ENCODE data around the gene EXOC4. TPM values are rescaled to one million over a fixed set of nuclear protein-coding genes. Genes with fewer than 3 reads are reported as not detected.

EXOC4 gene
- total RNA-seq, 1 experiment from 2014 or later, result 91.9 TPM

- H3K27ac Mint-ChIP-seq (ENCODE audit: unreplicated experiment), result no peak overlapping the region
- no peak overlapping the region for H3K4me3 Mint-ChIP-seq (ENCODE audit: low read depth, unreplicated experiment)
- BruUV-seq (replicated peaks), result no TSS peak
- H3K4me1 Mint-ChIP-seq (ENCODE audit: low read depth, unreplicated experiment), result peaks cover 6% of the 10 kb centered on the region
- CTCF ChIA-PET, result no interaction called here
- no peaks in the 10 kb centered on the region for H3K9me3 Mint-ChIP-seq (ENCODE audit: low read depth, unreplicated experiment)
- TF ChIP-seq CTCF (IDR thresholded peaks at IDR 0.05; ENCODE audit: unreplicated experiment), result no peak
- intact Hi-C loops (cut with micrococcal nuclease; ENCODE audit: unreplicated experiment), result no loop called here
- H3K27me3 Mint-ChIP-seq (ENCODE audit: unreplicated experiment), result no peaks in the 10 kb centered on the region
- no peaks in the 10 kb centered on the region for H3K36me3 Mint-ChIP-seq (ENCODE audit: insufficient read depth, unreplicated experiment)
- DNase-seq, result no peak
Measured at GRCh38 chr7:133535308-133535707, 282.4 kb downstream of the EXOC4 start.

- CTCF ChIA-PET, result no interaction called here
- Mint-ChIP-seq H3K27ac (ENCODE audit: unreplicated experiment) (no peak overlapping the region), H3K27me3 (ENCODE audit: unreplicated experiment) (no peaks in the 10 kb centered on the region), H3K4me1 (ENCODE audit: low read depth, unreplicated experiment) (no peaks in the 10 kb centered on the region), H3K9me3 (ENCODE audit: low read depth, unreplicated experiment) (no peaks in the 10 kb centered on the region), H3K36me3 (ENCODE audit: insufficient read depth, unreplicated experiment) (no peaks in the 10 kb centered on the region), H3K4me3 (ENCODE audit: low read depth, unreplicated experiment) (no peak overlapping the region)
- TF ChIP-seq CTCF (IDR thresholded peaks at IDR 0.05; ENCODE audit: unreplicated experiment), result no peak
- BruUV-seq (replicated peaks), result no TSS peak
- no peak for DNase-seq
- intact Hi-C loops (cut with micrococcal nuclease; ENCODE audit: unreplicated experiment), result no loop called here
Measured at GRCh38 chr7:133536450-133536849, 283.6 kb downstream of the EXOC4 start.

- Mint-ChIP-seq H3K36me3 (ENCODE audit: insufficient read depth, unreplicated experiment) (no peaks in the 10 kb centered on the region), H3K9me3 (ENCODE audit: low read depth, unreplicated experiment) (no peaks in the 10 kb centered on the region), H3K4me3 (ENCODE audit: low read depth, unreplicated experiment) (no peak overlapping the region), H3K27me3 (ENCODE audit: unreplicated experiment) (no peaks in the 10 kb centered on the region), H3K4me1 (ENCODE audit: low read depth, unreplicated experiment) (no peaks in the 10 kb centered on the region), H3K27ac (ENCODE audit: unreplicated experiment) (no peak overlapping the region)
- no TSS peak for BruUV-seq (replicated peaks)
- no peak for TF ChIP-seq CTCF (IDR thresholded peaks at IDR 0.05; ENCODE audit: unreplicated experiment)
- DNase-seq, result no peak
- CTCF ChIA-PET, result no interaction called here
- intact Hi-C loops (cut with micrococcal nuclease; ENCODE audit: unreplicated experiment), result no loop called here
Measured at GRCh38 chr7:133539016-133539415, 286.1 kb downstream of the EXOC4 start.

GRCh38 chr7:133540096-133540860, 287.4 kb downstream of the EXOC4 start:
- Mint-ChIP-seq H3K27ac (ENCODE audit: unreplicated experiment) (no peak overlapping the region), H3K4me1 (ENCODE audit: low read depth, unreplicated experiment) (peaks cover 8% of the 10 kb centered on the region), H3K36me3 (ENCODE audit: insufficient read depth, unreplicated experiment) (no peaks in the 10 kb centered on the region), H3K9me3 (ENCODE audit: low read depth, unreplicated experiment) (no peaks in the 10 kb centered on the region), H3K4me3 (ENCODE audit: low read depth, unreplicated experiment) (no peak overlapping the region), H3K27me3 (ENCODE audit: unreplicated experiment) (no peaks in the 10 kb centered on the region)
- no TSS peak for BruUV-seq (replicated peaks)
- DNase-seq, result no peak
- intact Hi-C loops (cut with micrococcal nuclease; ENCODE audit: unreplicated experiment), result loop anchor here (10.0 kb wide), 1 partner anchor 315 kb away; no protein-coding TSS in a partner anchor
- CTCF ChIA-PET, result no interaction called here
- no peak for TF ChIP-seq CTCF (IDR thresholded peaks at IDR 0.05; ENCODE audit: unreplicated experiment)

All from Calu3 (cell line).